ENCODE measurements around the gene NCBP2L. TPM values are rescaled to one million over a fixed set of nuclear protein-coding genes. Genes with fewer than 3 reads are reported as not detected.

Gene NCBP2L
- total RNA-seq, result not detected

- DNase-seq, result no peak
These were observed at the start of gene NCBP2L for GRCh38 chrX:107777536-107777832. Gene NCBP2L, plus strand, starts transcription at chrX:107777733. Its CDS starts 16,488 bp downstream, at chrX:107794221.

GRCh38 chrX:107728371-107729099 lies 49.0 kb upstream of the NCBP2L start:
- DNase-seq, result no peak

GRCh38 chrX:107729558-107730297 lies 47.8 kb upstream of the NCBP2L start:
- no peak for DNase-seq

GRCh38 chrX:107730298-107730655 lies 47.3 kb upstream of the NCBP2L start:
- DNase-seq, result no peak

- DNase-seq, result no peak
These were observed 46.4 kb upstream of the NCBP2L start for GRCh38 chrX:107730991-107731766.

GRCh38 chrX:107731831-107732502 lies 45.6 kb upstream of the NCBP2L start:
- no peak for DNase-seq

- DNase-seq, result no peak
These were observed 43.8 kb upstream of the NCBP2L start for GRCh38 chrX:107733686-107734085.

- DNase-seq, result no peak
These were observed 42.9 kb upstream of the NCBP2L start for GRCh38 chrX:107734646-107735045.

- DNase-seq, result no peak
These were observed 40.6 kb upstream of the NCBP2L start for GRCh38 chrX:107736781-107737531.

GRCh38 chrX:107738272-107738671 lies 39.3 kb upstream of the NCBP2L start:
- DNase-seq, result no peak

GRCh38 chrX:107738768-107739167 lies 38.8 kb upstream of the NCBP2L start:
- no peak for DNase-seq

GRCh38 chrX:107739541-107739940 lies 38.0 kb upstream of the NCBP2L start:
- no peak for DNase-seq

- no peak for DNase-seq
These were observed 36.1 kb upstream of the NCBP2L start for GRCh38 chrX:107741404-107741790.

- no peak for DNase-seq
These were observed 34.8 kb upstream of the NCBP2L start for GRCh38 chrX:107742700-107743191.

- no peak for DNase-seq
These were observed 33.5 kb upstream of the NCBP2L start for GRCh38 chrX:107743995-107744394.

GRCh38 chrX:107744868-107745267 lies 32.7 kb upstream of the NCBP2L start:
- no peak for DNase-seq

- no peak for DNase-seq
These were observed 29.9 kb upstream of the NCBP2L start for GRCh38 chrX:107747596-107748161.

- no peak for DNase-seq
These were observed 29.0 kb upstream of the NCBP2L start for GRCh38 chrX:107748506-107748905.

GRCh38 chrX:107750263-107750662 lies 27.3 kb upstream of the NCBP2L start:
- DNase-seq, result no peak

GRCh38 chrX:107750861-107751445 lies 26.6 kb upstream of the NCBP2L start:
- DNase-seq, result no peak

- no peak for DNase-seq
These were observed 25.5 kb upstream of the NCBP2L start for GRCh38 chrX:107752043-107752442.

- DNase-seq, result no peak
These were observed 24.8 kb upstream of the NCBP2L start for GRCh38 chrX:107752714-107753113.
